Fibroblast of mammary gland (primary cell): Measurements from ENCODE around the gene PARK7.
A peak's percentile ranks its signal among the peaks of the same experiment; 100 is the strongest.

ENCODE experiments used
- DNase-seq: peaks from one replicate; pipeline ENCODE4 v3.0.0-alpha.2; 2010; ENCODE audit warnings: low read depth
- H3K4me3 ChIP-seq: 2 replicates; pipeline ENCODE4 v1.5.1; 2011; ENCODE audit warnings: low read depth, mild to moderate bottlenecking, low read length, moderate library complexity; ENCODE audit not compliant: control insufficient read depth
- CTCF ChIP-seq: conservative IDR thresholded peaks from 2 replicates; pipeline ENCODE4 v1.5.1; 2011; ENCODE audit warnings: low read depth, low read length, inconsistent platforms; ENCODE audit not compliant: control insufficient read depth, insufficient read depth

Gene PARK7

GRCh38 chr1:8013800-8014199 lies 52.3 kb downstream of the PARK7 start:
- TF ChIP-seq CTCF = no peak
- peak; percentile 3 for DNase-seq
- H3K4me3 ChIP-seq = no peak overlapping the region

- no peak overlapping the region for H3K4me3 ChIP-seq
- no peak for TF ChIP-seq CTCF
- peak; percentile 1 for DNase-seq
These were observed 53.0 kb downstream of the PARK7 start for GRCh38 chr1:8014381-8014988.

GRCh38 chr1:8015036-8015808 lies 53.7 kb downstream of the PARK7 start:
- peak; percentile 91 for DNase-seq
- TF ChIP-seq CTCF = peak; percentile 60

GRCh38 chr1:8015809-8016165 lies 54.3 kb downstream of the PARK7 start:
- DNase-seq = peak; percentile 73
- TF ChIP-seq CTCF = no peak
- H3K4me3 ChIP-seq = no peak overlapping the region

More at GRCh38 chr1:8015036-8015808, 53.7 kb downstream of the PARK7 start:
- no peak overlapping the region for H3K4me3 ChIP-seq

- peak; percentile 37 for DNase-seq
- no peak for TF ChIP-seq CTCF
- no peak overlapping the region for H3K4me3 ChIP-seq
These were observed 54.8 kb downstream of the PARK7 start for GRCh38 chr1:8016210-8016894.

GRCh38 chr1:8016895-8017241 lies 55.4 kb downstream of the PARK7 start:
- TF ChIP-seq CTCF = no peak
- no peak for DNase-seq
- H3K4me3 ChIP-seq = no peak overlapping the region
